ENCODE results near the gene DHX36.

Gene DHX36

DNA sequence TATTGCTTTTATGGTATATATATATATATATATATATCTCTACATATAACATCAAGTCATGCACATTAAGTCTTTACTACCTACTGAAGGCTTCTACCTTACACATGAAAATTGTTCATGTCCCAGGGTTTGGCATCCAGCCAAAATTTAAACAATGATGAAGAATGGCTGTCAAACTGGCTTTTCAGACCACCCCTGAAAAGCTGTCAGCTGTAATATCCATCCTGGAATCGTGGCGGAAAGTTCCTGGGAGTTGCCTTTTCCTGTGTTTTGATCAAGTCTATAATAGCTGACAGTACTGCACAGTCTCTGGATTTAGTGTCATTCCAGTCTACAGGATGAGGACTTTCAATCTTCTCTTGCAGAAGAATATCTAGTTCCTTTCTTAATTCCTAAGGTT is 48.3 kb downstream of the DHX36 start:
- TF ChIP-seq SIN3A (IDR thresholded peaks at IDR 0.05; ENCODE audit: borderline replicate concordance, insufficient read depth, low read length) (no peak), TAF1 (IDR thresholded peaks at IDR 0.05; ENCODE audit: borderline replicate concordance, insufficient read depth, low read length) (no peak), POLR2AphosphoS5 (IDR thresholded peaks at IDR 0.05; ENCODE audit: low read depth, low read length) (no peak), REST (IDR thresholded peaks at IDR 0.05; ENCODE audit: insufficient read depth in 1 of 2, low read depth in 2 of 2, low read length in 2 of 2) (no peak), FOXP2 (optimal IDR thresholded peaks at IDR 0.05; ENCODE audit: borderline replicate concordance, extremely low read depth, extremely low read length, insufficient read depth) (no peak)

GRCh38 chr3:154275292-154275691 is 49.0 kb downstream of the DHX36 start:
- TF ChIP-seq FOXP2 (optimal IDR thresholded peaks at IDR 0.05; ENCODE audit: borderline replicate concordance, extremely low read depth, extremely low read length, insufficient read depth) (no peak), REST (IDR thresholded peaks at IDR 0.05; ENCODE audit: insufficient read depth in 1 of 2, low read depth in 2 of 2, low read length in 2 of 2) (no peak), SIN3A (IDR thresholded peaks at IDR 0.05; ENCODE audit: borderline replicate concordance, insufficient read depth, low read length) (no peak), POLR2AphosphoS5 (IDR thresholded peaks at IDR 0.05; ENCODE audit: low read depth, low read length) (no peak), TAF1 (IDR thresholded peaks at IDR 0.05; ENCODE audit: borderline replicate concordance, insufficient read depth, low read length) (no peak)

GRCh38 chr3:154274348-154274747 is 49.9 kb downstream of the DHX36 start:
- TF ChIP-seq TAF1 (IDR thresholded peaks at IDR 0.05; ENCODE audit: borderline replicate concordance, insufficient read depth, low read length) (no peak), SIN3A (IDR thresholded peaks at IDR 0.05; ENCODE audit: borderline replicate concordance, insufficient read depth, low read length) (no peak), FOXP2 (optimal IDR thresholded peaks at IDR 0.05; ENCODE audit: borderline replicate concordance, extremely low read depth, extremely low read length, insufficient read depth) (no peak), REST (IDR thresholded peaks at IDR 0.05; ENCODE audit: insufficient read depth in 1 of 2, low read depth in 2 of 2, low read length in 2 of 2) (no peak), POLR2AphosphoS5 (IDR thresholded peaks at IDR 0.05; ENCODE audit: low read depth, low read length) (no peak)

DNA sequence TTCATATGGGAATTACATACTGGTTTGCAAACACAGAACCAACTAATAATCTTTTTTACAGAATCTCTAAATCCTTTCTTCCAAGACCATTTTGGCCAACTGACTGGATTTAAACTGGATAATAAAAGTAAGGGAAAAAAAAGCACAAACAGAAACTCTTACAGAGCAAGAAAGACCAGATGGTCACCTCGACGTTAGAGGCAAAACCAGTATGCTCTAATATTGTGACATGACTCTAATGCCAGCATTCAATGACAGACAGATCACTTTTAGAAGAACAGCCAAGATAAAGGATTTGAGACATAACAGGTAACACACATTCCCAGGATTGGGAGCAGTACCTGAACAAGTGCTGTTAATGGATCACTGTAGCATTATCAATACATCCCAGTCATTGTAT is 50.9 kb downstream of the DHX36 start:
- TF ChIP-seq SIN3A (IDR thresholded peaks at IDR 0.05; ENCODE audit: borderline replicate concordance, insufficient read depth, low read length) (no peak), TAF1 (IDR thresholded peaks at IDR 0.05; ENCODE audit: borderline replicate concordance, insufficient read depth, low read length) (no peak), POLR2AphosphoS5 (IDR thresholded peaks at IDR 0.05; ENCODE audit: low read depth, low read length) (no peak), FOXP2 (optimal IDR thresholded peaks at IDR 0.05; ENCODE audit: borderline replicate concordance, extremely low read depth, extremely low read length, insufficient read depth) (no peak), REST (IDR thresholded peaks at IDR 0.05; ENCODE audit: insufficient read depth in 1 of 2, low read depth in 2 of 2, low read length in 2 of 2) (no peak)

- TF ChIP-seq TAF1 (IDR thresholded peaks at IDR 0.05; ENCODE audit: borderline replicate concordance, insufficient read depth, low read length), result no peak
- TF ChIP-seq REST (IDR thresholded peaks at IDR 0.05; ENCODE audit: insufficient read depth in 1 of 2, low read depth in 2 of 2, low read length in 2 of 2), result no peak
- no peak for TF ChIP-seq FOXP2 (optimal IDR thresholded peaks at IDR 0.05; ENCODE audit: borderline replicate concordance, extremely low read depth, extremely low read length, insufficient read depth)
- no peak for TF ChIP-seq POLR2AphosphoS5 (IDR thresholded peaks at IDR 0.05; ENCODE audit: low read depth, low read length)
- TF ChIP-seq SIN3A (IDR thresholded peaks at IDR 0.05; ENCODE audit: borderline replicate concordance, insufficient read depth, low read length), result no peak
Measured at GRCh38 chr3:154254527-154254926, 69.8 kb downstream of the DHX36 start.
